GM10847 (cell line): ENCODE data around the gene EXOC3L1.

Source experiments
- POLR2A ChIP-seq: IDR thresholded peaks from 2 replicates; pipeline ENCODE4 v1.6.1; 2011; ENCODE audit not compliant: insufficient read length; ENCODE audit errors: extremely low read depth

The EXOC3L1 gene

GRCh38 chr16:67166110-67166547, 23.8 kb downstream of the EXOC3L1 start:
- no peak for TF ChIP-seq POLR2A

- no peak for TF ChIP-seq POLR2A
Measured at GRCh38 chr16:67165121-67166078, 24.5 kb downstream of the EXOC3L1 start.

- TF ChIP-seq POLR2A: no peak
Measured at GRCh38 chr16:67164599-67165061, 25.3 kb downstream of the EXOC3L1 start, which contains the start of gene HSF4. Gene HSF4 (plus strand): TSS chr16:67164745. CDS start chr16:67164812, 67 bp downstream.

- no peak for TF ChIP-seq POLR2A
Measured at GRCh38 chr16:67163999-67164558, 25.9 kb downstream of the EXOC3L1 start.

GRCh38 chr16:67163164-67163998, 26.6 kb downstream of the EXOC3L1 start:
- no peak for TF ChIP-seq POLR2A

- no peak for TF ChIP-seq POLR2A
Measured at GRCh38 chr16:67162506-67163163, 27.3 kb downstream of the EXOC3L1 start.

- TF ChIP-seq POLR2A: no peak
Measured at GRCh38 chr16:67161595-67162058, 28.3 kb downstream of the EXOC3L1 start.

GRCh38 chr16:67158637-67159600, 31.0 kb downstream of the EXOC3L1 start:
- TF ChIP-seq POLR2A: no peak

- no peak for TF ChIP-seq POLR2A
Measured at GRCh38 chr16:67157892-67158635, 31.9 kb downstream of the EXOC3L1 start.

GRCh38 chr16:67157106-67157748, 32.7 kb downstream of the EXOC3L1 start:
- no peak for TF ChIP-seq POLR2A

GRCh38 chr16:67156143-67156844, 33.6 kb downstream of the EXOC3L1 start:
- TF ChIP-seq POLR2A: no peak
